ENCODE results near the gene OR4D1. TPM values are rescaled to one million over a fixed set of nuclear protein-coding genes. Genes with fewer than 3 reads are reported as not detected.

The OR4D1 gene
- total RNA-seq, 1 donor from 2014 or later = not detected

- no peak for TF ChIP-seq CTCF (IDR thresholded peaks at IDR 0.05; ENCODE audit: insufficient read depth, low read length, poor library complexity, severe bottlenecking)
- Histone ChIP-seq H3K27me3 (ENCODE audit: control insufficient read depth, insufficient read depth, low read length) (peaks cover 37% of the 10 kb centered on the region), H3K36me3 (ENCODE audit: control insufficient read depth, insufficient read depth, low read length) (no peaks in the 10 kb centered on the region), H3K4me3 (ENCODE audit: low read depth, low read length) (no peak overlapping the region)
- no peak for DNase-seq (ENCODE audit: low read depth)
Measured at GRCh38 chr17:58156839-58157803, 8.9 kb downstream of the OR4D1 start.

- no peak overlapping the region for H3K4me3 ChIP-seq (ENCODE audit: low read depth, low read length)
- no peak for DNase-seq (ENCODE audit: low read depth)
- no peak for TF ChIP-seq CTCF (IDR thresholded peaks at IDR 0.05; ENCODE audit: insufficient read depth, low read length, poor library complexity, severe bottlenecking)
- peaks cover 34% of the 10 kb centered on the region for H3K27me3 ChIP-seq (ENCODE audit: control insufficient read depth, insufficient read depth, low read length)
- H3K36me3 ChIP-seq (ENCODE audit: control insufficient read depth, insufficient read depth, low read length) = no peaks in the 10 kb centered on the region
Measured at GRCh38 chr17:58158181-58158580, 10.0 kb downstream of the OR4D1 start.

GRCh38 chr17:58161566-58161965 lies 13.4 kb downstream of the OR4D1 start:
- no peaks in the 10 kb centered on the region for H3K36me3 ChIP-seq (ENCODE audit: control insufficient read depth, insufficient read depth, low read length)
- H3K27me3 ChIP-seq (ENCODE audit: control insufficient read depth, insufficient read depth, low read length) = peaks cover 20% of the 10 kb centered on the region
- DNase-seq (ENCODE audit: low read depth) = no peak
- H3K4me3 ChIP-seq (ENCODE audit: low read depth, low read length) = no peak overlapping the region
- no peak for TF ChIP-seq CTCF (IDR thresholded peaks at IDR 0.05; ENCODE audit: insufficient read depth, low read length, poor library complexity, severe bottlenecking)

- no peaks in the 10 kb centered on the region for H3K27me3 ChIP-seq (ENCODE audit: control insufficient read depth, insufficient read depth, low read length)
Measured at GRCh38 chr17:58165981-58166380, 17.8 kb downstream of the OR4D1 start.

GRCh38 chr17:58166682-58167081 lies 18.5 kb downstream of the OR4D1 start, which contains the start of gene OR4D2:
OR4D2 (plus strand) TSS chr17:58166982; CDS start chr17:58169656, 2,674 bp downstream.
- DNase-seq (ENCODE audit: low read depth) = no peak
- no peaks in the 10 kb centered on the region for H3K27me3 ChIP-seq (ENCODE audit: control insufficient read depth, insufficient read depth, low read length)
- H3K36me3 ChIP-seq (ENCODE audit: control insufficient read depth, insufficient read depth, low read length) = no peaks in the 10 kb centered on the region
- no peak within 1 kb of the TSS for H3K4me3 ChIP-seq (ENCODE audit: low read depth, low read length)
- TF ChIP-seq CTCF (IDR thresholded peaks at IDR 0.05; ENCODE audit: insufficient read depth, low read length, poor library complexity, severe bottlenecking) = no peak

More at GRCh38 chr17:58165981-58166380, 17.8 kb downstream of the OR4D1 start:
- no peak for DNase-seq (ENCODE audit: low read depth)
- Histone ChIP-seq H3K4me3 (ENCODE audit: low read depth, low read length) (no peak overlapping the region), H3K36me3 (ENCODE audit: control insufficient read depth, insufficient read depth, low read length) (no peaks in the 10 kb centered on the region)
- TF ChIP-seq CTCF (IDR thresholded peaks at IDR 0.05; ENCODE audit: insufficient read depth, low read length, poor library complexity, severe bottlenecking) = no peak
